HEK293T (cell line): ENCODE measurements around the gene RASA2.

Source experiments
- BHLHE40 ChIP-seq: fragments of 450-650 bp; IDR thresholded peaks from 2 replicates; pipeline ENCODE4 v1.6.1; 2016; ENCODE audit warnings: mild to moderate bottlenecking, moderate library complexity, borderline replicate concordance
- ELF4 ChIP-seq: fragments of 450-650 bp; IDR thresholded peaks from 2 replicates; pipeline ENCODE4 v1.6.1; 2017; ENCODE audit warnings: antibody characterized with exemption
- FOXA1 ChIP-seq: fragments of 450-650 bp; IDR thresholded peaks from 2 replicates; pipeline ENCODE4 v1.6.1; 2016; ENCODE audit warnings: mild to moderate bottlenecking
- FOXM1 ChIP-seq: fragments of 450-650 bp; IDR thresholded peaks from 2 replicates; pipeline ENCODE4 v1.6.1; 2017; ENCODE audit warnings: mild to moderate bottlenecking, borderline replicate concordance
- L3MBTL2 ChIP-seq: fragments of 450-650 bp; conservative IDR thresholded peaks from 2 replicates; pipeline ENCODE4 v1.6.1; 2016; ENCODE audit warnings: mild to moderate bottlenecking
- NFRKB ChIP-seq: fragments of 450-650 bp; IDR thresholded peaks from 2 replicates; pipeline ENCODE4 v1.6.1; 2016; ENCODE audit warnings: mild to moderate bottlenecking, moderate library complexity
- SP1 ChIP-seq: fragments of 450-650 bp; IDR thresholded peaks from 2 replicates; pipeline ENCODE4 v1.6.1; 2017
- SUZ12 ChIP-seq: fragments of 450-650 bp; IDR thresholded peaks from 2 replicates; pipeline ENCODE4 v1.6.1; 2016; ENCODE audit warnings: mild to moderate bottlenecking

DNA sequence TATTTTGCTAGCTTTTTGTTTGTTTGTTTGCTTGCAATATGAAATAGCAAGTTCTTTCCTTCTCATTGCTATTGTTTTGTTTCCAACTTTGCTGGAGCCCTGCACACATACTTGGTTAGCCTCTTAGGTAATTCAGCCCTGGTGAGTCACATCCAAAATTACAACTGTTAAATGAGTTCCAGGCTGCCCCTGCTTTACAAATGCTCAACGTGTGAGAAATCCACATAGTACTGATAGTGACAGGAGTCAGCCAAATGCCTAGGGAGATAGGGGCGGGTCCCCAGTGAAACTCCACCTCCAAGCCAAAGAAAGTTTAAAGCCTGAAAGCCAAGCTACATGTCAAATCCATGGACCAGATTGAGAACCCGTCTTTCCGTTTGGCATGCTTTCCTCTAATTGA, 169.9 kb downstream of the RASA2 start:
- TF ChIP-seq BHLHE40 (no peak), SUZ12 (no peak), NFRKB (no peak), SP1 (no peak), L3MBTL2 (no peak), FOXM1 (no peak), FOXA1 (no peak), ELF4 (no peak)
